ENCODE data around the gene C2CD2. TPM values are rescaled to one million over a fixed set of nuclear protein-coding genes. Genes with fewer than 3 reads are reported as not detected.
"Not testable (repeated sequence)": the region's sequence is repeated elsewhere in the genome, so short reads cannot be mapped to it uniquely, and the experiment has no call there.

C2CD2 gene
- total RNA-seq, 1 experiment from 2014 or later = 19.7 TPM

DNA sequence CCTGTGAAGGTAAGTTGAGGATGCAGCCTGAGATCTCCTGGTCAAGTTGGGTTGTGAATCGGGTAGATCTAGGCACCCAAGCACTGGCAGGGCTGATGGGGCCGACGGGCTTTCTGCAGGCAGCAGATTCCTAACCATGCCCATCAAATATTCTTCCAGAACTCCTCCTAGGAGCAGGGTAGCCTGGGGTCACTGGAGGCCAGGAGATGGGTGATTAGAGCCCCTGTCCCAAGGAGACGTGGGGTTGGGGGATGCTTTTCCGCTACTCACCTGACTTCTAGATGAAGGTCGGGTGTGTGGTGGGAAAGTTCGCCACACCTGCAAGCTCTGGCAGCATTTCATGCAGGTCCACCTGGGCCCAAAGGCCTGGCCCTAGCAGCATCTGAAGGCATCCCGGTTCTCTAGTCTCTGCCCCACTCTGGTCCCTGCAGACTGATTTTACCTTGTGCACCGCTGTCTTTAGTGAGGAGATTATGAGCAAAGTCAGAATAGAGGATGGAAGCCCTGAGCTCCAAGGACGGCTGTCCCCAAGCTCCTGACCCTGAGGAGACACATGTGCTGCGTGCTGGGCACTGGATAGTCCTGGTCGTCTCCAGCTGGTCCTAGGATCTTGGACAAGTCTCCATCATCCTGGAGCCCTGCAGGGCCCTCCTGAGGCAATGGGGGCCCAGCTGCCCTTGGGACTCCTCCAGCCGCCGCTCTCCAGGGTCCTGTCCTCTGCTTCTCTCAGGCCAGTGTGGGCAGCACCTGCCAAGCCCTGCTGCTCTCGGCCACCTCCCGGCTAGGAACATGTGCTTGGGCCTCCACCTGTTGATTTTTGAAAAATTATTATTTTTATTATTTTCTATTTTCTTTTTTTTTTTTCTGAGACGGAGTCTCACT, 21.8 kb upstream of the C2CD2 start:
- no peak for DNase-seq (ENCODE audit: low spot score)

DNA sequence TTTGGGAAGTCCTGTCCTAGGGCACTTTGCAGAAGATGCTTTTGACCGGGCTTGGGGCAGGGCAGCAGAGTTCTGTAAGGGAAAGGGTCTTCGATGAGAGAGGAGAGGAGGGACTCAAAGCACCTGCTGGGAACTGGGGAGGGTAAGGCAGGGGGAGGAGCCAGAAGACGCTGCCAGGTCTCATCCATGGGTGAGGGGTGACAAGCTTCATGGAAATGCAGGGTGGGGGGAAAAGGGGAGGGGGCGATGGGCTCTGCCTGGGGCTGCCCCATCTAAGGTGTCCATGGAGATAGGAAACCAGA, 20.9 kb upstream of the C2CD2 start:
- DNase-seq (ENCODE audit: low spot score) = no peak

- DNase-seq (ENCODE audit: low spot score) = no peak
Observed at GRCh38 chr21:41973861-41974751, 20.3 kb upstream of the C2CD2 start.

DNA sequence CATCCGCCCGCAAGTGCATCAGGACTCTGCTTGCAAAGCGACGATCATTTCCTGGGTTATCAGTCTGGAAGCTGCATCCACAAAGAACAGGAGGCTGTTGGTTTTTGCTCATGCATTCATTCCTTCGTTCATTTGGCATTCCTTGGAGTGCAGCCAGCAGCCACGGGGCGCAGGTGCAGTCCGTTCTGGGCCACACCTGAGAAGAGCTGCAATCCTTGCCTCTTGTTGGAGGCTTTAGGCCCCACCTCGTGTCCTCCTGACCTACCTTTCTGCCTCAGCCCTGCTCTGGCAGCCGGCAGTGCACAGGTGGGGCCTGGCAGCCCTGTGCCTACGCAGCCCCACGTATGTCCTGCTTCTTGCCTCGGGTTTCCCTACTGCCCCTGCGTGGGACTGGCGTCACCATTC, 19.6 kb upstream of the C2CD2 start:
- DNase-seq (ENCODE audit: low spot score) = no peak

GRCh38 chr21:41972511-41973205, 18.8 kb upstream of the C2CD2 start:
- no peak for DNase-seq (ENCODE audit: low spot score)

- no peak for DNase-seq (ENCODE audit: low spot score)
Observed at GRCh38 chr21:41971891-41972290, 18.1 kb upstream of the C2CD2 start.

- DNase-seq (ENCODE audit: low spot score) = no peak
Observed at GRCh38 chr21:41970751-41971653, 17.2 kb upstream of the C2CD2 start.

DNA sequence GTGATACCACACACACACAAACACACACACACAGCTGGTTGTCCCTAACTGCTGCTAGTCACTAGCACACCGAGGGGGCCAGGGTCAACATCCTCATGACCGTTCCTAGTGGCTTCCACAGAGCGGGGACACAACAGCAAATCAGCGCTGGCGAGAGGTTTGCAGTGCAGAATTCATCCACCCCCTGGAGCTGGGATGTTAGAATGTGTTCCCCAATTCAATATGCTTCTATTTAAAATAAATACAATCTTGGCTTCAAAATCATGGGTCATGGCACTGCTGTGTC, 16.2 kb upstream of the C2CD2 start:
- DNase-seq (ENCODE audit: low spot score) = no peak

- DNase-seq (ENCODE audit: low spot score) = no peak
Observed at GRCh38 chr21:41967708-41968107, 13.9 kb upstream of the C2CD2 start.

GRCh38 chr21:41966872-41967621, 13.2 kb upstream of the C2CD2 start:
- DNase-seq (ENCODE audit: low spot score) = no peak

GRCh38 chr21:41966041-41966833, 12.4 kb upstream of the C2CD2 start:
- DNase-seq (ENCODE audit: low spot score) = peak; percentile 65

- no peak for DNase-seq (ENCODE audit: low spot score)
Observed at GRCh38 chr21:41965461-41966013, 11.7 kb upstream of the C2CD2 start.

DNA sequence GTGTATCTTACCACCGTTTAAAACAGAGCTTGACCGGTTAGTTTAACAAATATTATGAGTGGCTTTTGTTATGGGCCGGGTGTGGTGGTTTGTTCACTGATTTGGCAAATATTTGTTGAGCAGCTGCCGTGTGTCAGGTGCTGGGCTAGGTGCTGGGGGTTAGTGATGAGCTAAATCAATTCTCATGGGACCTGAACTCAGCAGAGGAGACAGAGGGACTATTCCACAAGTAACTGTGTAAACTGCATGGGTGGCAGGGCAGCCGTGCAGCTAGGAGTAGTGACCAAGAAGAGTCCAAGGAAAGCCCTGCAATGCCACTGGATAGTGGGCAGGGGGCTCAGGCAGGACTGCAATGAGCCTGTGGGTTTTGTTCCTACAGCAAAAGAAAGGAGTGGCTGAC, 11.2 kb upstream of the C2CD2 start:
- no peak for DNase-seq (ENCODE audit: low spot score)

GRCh38 chr21:41964171-41964570, 10.4 kb upstream of the C2CD2 start:
- no peak for DNase-seq (ENCODE audit: low spot score)

DNA sequence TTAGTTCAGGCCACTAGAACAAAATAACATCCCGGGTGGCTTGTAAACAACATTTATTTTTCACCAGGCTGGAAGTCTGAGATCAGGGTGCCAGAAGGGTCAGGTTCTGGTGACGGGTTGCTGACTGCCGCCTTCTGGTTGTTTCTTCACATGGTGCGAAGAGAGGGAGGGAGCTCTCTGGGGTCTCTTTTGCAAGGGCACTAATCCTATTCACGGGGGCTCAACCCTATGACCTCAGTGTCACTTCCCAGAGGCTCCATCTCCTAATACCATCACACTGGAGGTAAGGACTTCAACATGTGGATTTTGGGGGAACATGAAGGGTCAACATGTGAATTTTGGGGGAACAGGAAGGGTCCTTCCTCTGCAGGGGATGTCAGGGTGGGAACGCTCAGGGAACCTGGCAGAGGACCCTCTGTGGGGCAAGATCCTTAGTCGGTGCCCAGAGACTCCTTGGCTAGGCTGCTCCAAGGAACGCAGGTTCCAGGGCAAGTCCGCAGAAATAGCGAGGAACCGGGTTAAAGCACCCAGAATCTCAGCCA, 8.7 kb upstream of the C2CD2 start:
- DNase-seq (ENCODE audit: low spot score) = no peak

DNA sequence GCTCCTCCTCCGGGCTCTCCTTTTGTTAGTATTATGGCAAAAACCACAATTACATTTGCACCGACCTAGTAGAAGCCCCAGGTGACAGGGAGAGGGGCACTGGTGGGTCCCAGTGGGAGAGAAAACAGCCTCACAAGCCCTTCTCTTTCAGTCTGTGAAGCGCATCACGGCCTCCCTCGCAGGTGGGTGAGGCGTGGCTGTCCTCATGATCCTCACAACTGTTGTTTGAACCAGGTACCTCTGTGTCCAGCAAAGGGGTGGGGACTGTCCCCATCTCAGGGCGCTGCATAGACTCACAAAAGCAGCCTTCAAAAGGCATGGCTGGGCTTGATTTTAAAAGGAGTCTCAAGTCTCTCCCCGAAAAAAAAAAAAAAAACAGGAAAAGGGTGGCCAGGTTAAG, 7.9 kb upstream of the C2CD2 start:
- DNase-seq (ENCODE audit: low spot score) = no peak

- DNase-seq (ENCODE audit: low spot score) = no peak
Observed at GRCh38 chr21:41961282-41961701, 7.5 kb upstream of the C2CD2 start.

GRCh38 chr21:41960386-41960785, 6.6 kb upstream of the C2CD2 start:
- DNase-seq (ENCODE audit: low spot score) = no peak

GRCh38 chr21:41959697-41960096, 5.9 kb upstream of the C2CD2 start:
- not testable (repeated sequence) for DNase-seq (ENCODE audit: low spot score)

Data from A172 (cell line).